Fibroblast of skin of scalp (primary cell): ENCODE data around the gene PRUNE2.

Experiments
- DNase-seq: peaks from one replicate; pipeline ENCODE4 v3.0.0-alpha.2; 2013

The PRUNE2 gene

GRCh38 chr9:76570826-76571225 is 335.1 kb downstream of the PRUNE2 start:
- no peak for DNase-seq

- no peak for DNase-seq
Observed at GRCh38 chr9:76567086-76567485, 338.8 kb downstream of the PRUNE2 start.

GRCh38 chr9:76564297-76564696 is 341.6 kb downstream of the PRUNE2 start:
- no peak for DNase-seq

DNA sequence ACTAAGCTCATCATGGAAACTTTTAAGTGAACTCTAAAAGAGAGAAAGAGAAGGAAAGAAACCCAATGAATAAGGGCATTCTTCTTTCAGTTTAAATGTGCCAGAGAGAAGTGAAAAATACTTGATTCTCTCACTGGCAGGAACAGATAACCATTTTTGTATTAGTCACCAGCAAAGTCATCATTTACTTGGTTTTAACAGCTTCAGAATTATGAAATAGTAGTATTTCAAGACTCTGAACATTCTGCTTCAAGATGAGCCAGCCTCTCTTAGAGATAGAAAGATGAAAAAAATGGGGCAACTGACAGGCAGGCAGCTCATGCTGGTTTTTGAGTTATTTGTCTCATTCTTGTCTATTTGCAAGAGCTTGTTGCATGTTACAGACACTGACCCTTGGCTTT is 343.4 kb downstream of the PRUNE2 start:
- DNase-seq: peak; percentile 71

- no peak for DNase-seq
Observed at GRCh38 chr9:76561900-76562299, 344.0 kb downstream of the PRUNE2 start.
